Lower leg skin (tissue), 4 donors: ENCODE data around the gene HTRA2. TPM values are rescaled to one million over a fixed set of nuclear protein-coding genes. Genes with fewer than 3 reads are reported as not detected.

ENCODE experiments used
- DNase-seq, 2 donors: peaks; one replicate each; pipeline ENCODE4 v3.0.0-alpha.2; 2019; ENCODE audit warnings: low spot score in 2 of 2
- H3K4me3 ChIP-seq: fragments of 200-600 bp; sonication (generic); 2 replicates; pipeline ENCODE4 v1.5.1; 2017; ENCODE audit warnings: mild to moderate bottlenecking, low read depth; ENCODE audit not compliant: poor library complexity, severe bottlenecking
- POLR2A ChIP-seq, 2 donors: fragments of 450-650 bp; IDR thresholded peaks; one replicate each; pipeline ENCODE4 v1.6.1; 2016 to 2017; ENCODE audit warnings: antibody characterized with exemption in 2 of 2, mild to moderate bottlenecking in 1 of 2, moderate library complexity in 1 of 2
- WGBS, 2 donors: methylation state at CpG; one replicate each; pipeline ENCODE4 v1.1.5; 2018; 5-methylcytosine and 5-hydroxymethylcytosine counted together
- intact Hi-C: fragments of 100-400 bp; cut with DNase I; formaldehyde crosslinking; loops from one replicate; pipeline ENCODE4 v1.15.0; 2023; ENCODE audit warnings: low total_unique reads
- total RNA-seq, 4 donors: library from RNA; depleted of rRNA; stranded (reverse); fragments of >200 nt; gene quantifications; one replicate each; pipeline ENCODE4 v1.1.0, GENCODE V29; 2016
- TF ChIP-seq, protein P1 (sequence below), 3 donors: fragments of 450-650 bp; IDR thresholded peaks; one replicate each; pipeline ENCODE4 v1.5.1; 2016; ENCODE audit warnings: antibody characterized with exemption in 3 of 3, mild to moderate bottlenecking in 3 of 3, moderate library complexity in 2 of 3

HTRA2 gene
- total RNA-seq, 4 donors from 2014 or later = 22.6 to 28.6 (median 25.2) TPM

GRCh38 chr2:74530239-74531187 is 780 bp downstream of the HTRA2 start:
- intact Hi-C loops = no loop called here
- H3K4me3 ChIP-seq = peak overlapping the region; percentile 72
- peak in 1 of 2 donors; percentile 91 for DNase-seq
- WGBS, 2 donors = 2 to 3% methylated on average over 50 to 53 of the region's 54 CpGs
- TF ChIP-seq, protein P1, sequence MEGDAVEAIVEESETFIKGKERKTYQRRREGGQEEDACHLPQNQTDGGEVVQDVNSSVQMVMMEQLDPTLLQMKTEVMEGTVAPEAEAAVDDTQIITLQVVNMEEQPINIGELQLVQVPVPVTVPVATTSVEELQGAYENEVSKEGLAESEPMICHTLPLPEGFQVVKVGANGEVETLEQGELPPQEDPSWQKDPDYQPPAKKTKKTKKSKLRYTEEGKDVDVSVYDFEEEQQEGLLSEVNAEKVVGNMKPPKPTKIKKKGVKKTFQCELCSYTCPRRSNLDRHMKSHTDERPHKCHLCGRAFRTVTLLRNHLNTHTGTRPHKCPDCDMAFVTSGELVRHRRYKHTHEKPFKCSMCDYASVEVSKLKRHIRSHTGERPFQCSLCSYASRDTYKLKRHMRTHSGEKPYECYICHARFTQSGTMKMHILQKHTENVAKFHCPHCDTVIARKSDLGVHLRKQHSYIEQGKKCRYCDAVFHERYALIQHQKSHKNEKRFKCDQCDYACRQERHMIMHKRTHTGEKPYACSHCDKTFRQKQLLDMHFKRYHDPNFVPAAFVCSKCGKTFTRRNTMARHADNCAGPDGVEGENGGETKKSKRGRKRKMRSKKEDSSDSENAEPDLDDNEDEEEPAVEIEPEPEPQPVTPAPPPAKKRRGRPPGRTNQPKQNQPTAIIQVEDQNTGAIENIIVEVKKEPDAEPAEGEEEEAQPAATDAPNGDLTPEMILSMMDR (IDR thresholded peaks at IDR 0.05) = no peak

DNA sequence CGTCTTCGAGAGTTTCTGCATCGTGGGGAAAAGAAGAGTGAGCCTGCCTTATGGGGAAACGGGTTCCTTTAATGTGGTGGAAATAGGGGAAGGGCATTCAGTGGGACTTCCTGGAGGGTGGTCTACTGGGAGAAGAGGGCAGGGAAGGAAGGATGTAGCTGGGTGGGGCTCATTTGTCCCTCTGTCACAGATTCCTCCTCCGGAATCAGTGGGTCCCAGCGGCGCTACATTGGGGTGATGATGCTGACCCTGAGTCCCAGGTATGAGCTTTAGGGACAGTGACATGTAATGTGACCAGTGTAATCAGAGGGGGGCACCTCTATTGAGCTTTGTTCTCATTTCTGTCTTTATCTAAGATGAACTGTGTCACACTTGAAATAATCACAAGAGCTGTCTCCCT is 1.9 kb downstream of the HTRA2 start:
- 83 to 90% methylated on average over 7 of the region's 7 CpGs for WGBS, 2 donors
- intact Hi-C loops = no loop called here
- TF ChIP-seq, protein P1 (IDR thresholded peaks at IDR 0.05) = no peak
- no peak for TF ChIP-seq POLR2A (IDR thresholded peaks at IDR 0.05)
- H3K4me3 ChIP-seq = no peak overlapping the region
- peak in 1 of 2 donors; percentile 8 for DNase-seq

- intact Hi-C loops = no loop called here
- no peak overlapping the region for H3K4me3 ChIP-seq
- TF ChIP-seq, protein P1 (IDR thresholded peaks at IDR 0.05) = no peak
- no peak for TF ChIP-seq POLR2A (IDR thresholded peaks at IDR 0.05)
- no peak for DNase-seq
Observed at GRCh38 chr2:74532222-74532621, 2.5 kb downstream of the HTRA2 start.

GRCh38 chr2:74533464-74533863 is 3.7 kb downstream of the HTRA2 start:
- H3K4me3 ChIP-seq = no peak overlapping the region
- WGBS, 2 donors = 86 to 88% methylated on average over 4 of the region's 4 CpGs
- intact Hi-C loops = no loop called here
- TF ChIP-seq, protein P1 (IDR thresholded peaks at IDR 0.05) = no peak
- TF ChIP-seq POLR2A (IDR thresholded peaks at IDR 0.05) = no peak
- DNase-seq = no peak

GRCh38 chr2:74534411-74534810 is 4.7 kb downstream of the HTRA2 start:
- intact Hi-C loops = no loop called here
- no peak overlapping the region for H3K4me3 ChIP-seq
- TF ChIP-seq POLR2A (IDR thresholded peaks at IDR 0.05) = no peak
- TF ChIP-seq, protein P1 (IDR thresholded peaks at IDR 0.05) = no peak
- WGBS, 2 donors = 86 to 87% methylated on average over 12 of the region's 12 CpGs
- DNase-seq = no peak
